H1 (cell line): ENCODE results near the gene ZMYND12. TPM values are rescaled to one million over a fixed set of nuclear protein-coding genes. Genes with fewer than 3 reads are reported as not detected.

Source experiments
- CTBP2 ChIP-seq: IDR thresholded peaks from 2 replicates; pipeline ENCODE4 v1.7.0; 2011; ENCODE audit warnings: borderline replicate concordance, mild to moderate bottlenecking, moderate library complexity, mixed read lengths, low read length; ENCODE audit not compliant: insufficient read depth, insufficient read length
- GTF2F1 ChIP-seq: IDR thresholded peaks from 2 replicates; pipeline ENCODE4 v1.6.1; 2012; ENCODE audit warnings: low read depth, low read length, improper control_type of control experiment, borderline replicate concordance
- KDM1A ChIP-seq: fragments of 200-600, 300-600 bp; sonication (generic); IDR thresholded peaks from 2 replicates; pipeline ENCODE4 v1.7.1; 2016; ENCODE audit warnings: mild to moderate bottlenecking, low read length, borderline replicate concordance
- RAD21 ChIP-seq, 2 experiments: IDR thresholded peaks in 1 of 2; conservative IDR thresholded peaks in 1 of 2; 2 replicates each; pipeline ENCODE4 v1.6.1; 2011; ENCODE audit warnings: low read depth in 2 of 2, low read length in 2 of 2, improper control_type of control experiment in 1 of 2, inconsistent platforms in 1 of 2, mild to moderate bottlenecking in 1 of 2, moderate library complexity in 1 of 2
- SIN3A ChIP-seq, 2 experiments: IDR thresholded peaks in 1 of 2; conservative IDR thresholded peaks in 1 of 2; 2 replicates each; pipeline ENCODE4 v1.6.1; 2011 to 2012; ENCODE audit warnings: low read length in 2 of 2, improper control_type of control experiment in 1 of 2, low read depth in 1 of 2, mild to moderate bottlenecking in 1 of 2
- SIRT6 ChIP-seq: IDR thresholded peaks from one replicate; pipeline ENCODE4 v1.7.1; 2012; ENCODE audit warnings: low read length, inconsistent platforms
- SP2 ChIP-seq: IDR thresholded peaks from 2 replicates; pipeline ENCODE4 v1.6.1; 2012; ENCODE audit warnings: mild to moderate bottlenecking, low read length, inconsistent platforms
- polyA plus RNA-seq, 7 experiments: library from polyadenylated mRNA; depleted of rRNA in 3 of 7; stranded (reverse) in 5 of 7; unstranded in 2 of 7; fragments of >200 nt in 5 of 7; fragments of 200-250 nt in 2 of 7; gene quantifications; 1 replicate in 5 of 7; 2 replicates in 1 of 7; 4 replicates in 1 of 7; pipeline versions ENCODE4 v1.2.1 to v1.2.3, GENCODE V29; 2011 to 2013; ENCODE audit warnings: missing spikeins in 2 of 7, mixed read lengths in 2 of 7
- total RNA-seq: library from RNA; stranded (reverse); fragmentation: NEBNext Ultra II Directional; extraction: Animal tissue kit (Norgen Biotek cat#: 25700); gene quantifications from 2 replicates; pipeline ENCODE4 v1.2.1, GENCODE V29; 2021
- TF ChIP-seq, protein P1 (sequence below): fragments of 300-600 bp; sonication (generic); IDR thresholded peaks from 2 replicates; pipeline ENCODE4 v1.7.1; 2012; ENCODE audit warnings: low read length, moderate library complexity, mild to moderate bottlenecking, inconsistent platforms; ENCODE audit not compliant: insufficient replicate concordance
- TF ChIP-seq, protein P2 (sequence below): IDR thresholded peaks from 2 replicates; pipeline ENCODE4 v1.6.1; 2011; ENCODE audit warnings: low read depth, mild to moderate bottlenecking, low read length; ENCODE audit not compliant: insufficient read depth
- TF ChIP-seq, protein P3 (sequence below): IDR thresholded peaks from 2 replicates; pipeline ENCODE4 v1.6.1; 2012; ENCODE audit warnings: inconsistent platforms

ZMYND12 gene
- total and polyA plus RNA-seq, 2 of the 8 experiments (the other 6 are each of a cell fraction or from before 2014, with no cell fraction given): 0.62 TPM; not detected in 1

DNA sequence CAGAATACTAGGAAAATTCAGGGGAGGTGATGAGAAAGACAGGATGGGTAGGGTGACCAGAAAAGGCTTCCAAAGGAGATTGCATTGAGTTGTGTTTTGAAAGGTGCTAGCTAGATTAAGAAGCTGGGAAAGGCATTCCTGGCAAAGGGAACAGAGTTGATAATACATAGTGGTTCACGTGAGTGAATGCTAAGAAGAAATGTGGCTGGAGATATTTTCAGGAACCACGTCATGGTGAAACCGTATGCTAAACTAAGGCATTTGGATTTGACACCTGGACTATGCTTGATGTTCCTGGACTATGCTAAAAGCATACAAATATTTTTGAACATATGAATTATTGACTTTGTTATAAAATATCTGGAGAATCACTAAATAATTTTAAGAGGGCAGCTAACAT lies 22.0 kb upstream of the ZMYND12 start (continued):
- TF ChIP-seq, protein P1, sequence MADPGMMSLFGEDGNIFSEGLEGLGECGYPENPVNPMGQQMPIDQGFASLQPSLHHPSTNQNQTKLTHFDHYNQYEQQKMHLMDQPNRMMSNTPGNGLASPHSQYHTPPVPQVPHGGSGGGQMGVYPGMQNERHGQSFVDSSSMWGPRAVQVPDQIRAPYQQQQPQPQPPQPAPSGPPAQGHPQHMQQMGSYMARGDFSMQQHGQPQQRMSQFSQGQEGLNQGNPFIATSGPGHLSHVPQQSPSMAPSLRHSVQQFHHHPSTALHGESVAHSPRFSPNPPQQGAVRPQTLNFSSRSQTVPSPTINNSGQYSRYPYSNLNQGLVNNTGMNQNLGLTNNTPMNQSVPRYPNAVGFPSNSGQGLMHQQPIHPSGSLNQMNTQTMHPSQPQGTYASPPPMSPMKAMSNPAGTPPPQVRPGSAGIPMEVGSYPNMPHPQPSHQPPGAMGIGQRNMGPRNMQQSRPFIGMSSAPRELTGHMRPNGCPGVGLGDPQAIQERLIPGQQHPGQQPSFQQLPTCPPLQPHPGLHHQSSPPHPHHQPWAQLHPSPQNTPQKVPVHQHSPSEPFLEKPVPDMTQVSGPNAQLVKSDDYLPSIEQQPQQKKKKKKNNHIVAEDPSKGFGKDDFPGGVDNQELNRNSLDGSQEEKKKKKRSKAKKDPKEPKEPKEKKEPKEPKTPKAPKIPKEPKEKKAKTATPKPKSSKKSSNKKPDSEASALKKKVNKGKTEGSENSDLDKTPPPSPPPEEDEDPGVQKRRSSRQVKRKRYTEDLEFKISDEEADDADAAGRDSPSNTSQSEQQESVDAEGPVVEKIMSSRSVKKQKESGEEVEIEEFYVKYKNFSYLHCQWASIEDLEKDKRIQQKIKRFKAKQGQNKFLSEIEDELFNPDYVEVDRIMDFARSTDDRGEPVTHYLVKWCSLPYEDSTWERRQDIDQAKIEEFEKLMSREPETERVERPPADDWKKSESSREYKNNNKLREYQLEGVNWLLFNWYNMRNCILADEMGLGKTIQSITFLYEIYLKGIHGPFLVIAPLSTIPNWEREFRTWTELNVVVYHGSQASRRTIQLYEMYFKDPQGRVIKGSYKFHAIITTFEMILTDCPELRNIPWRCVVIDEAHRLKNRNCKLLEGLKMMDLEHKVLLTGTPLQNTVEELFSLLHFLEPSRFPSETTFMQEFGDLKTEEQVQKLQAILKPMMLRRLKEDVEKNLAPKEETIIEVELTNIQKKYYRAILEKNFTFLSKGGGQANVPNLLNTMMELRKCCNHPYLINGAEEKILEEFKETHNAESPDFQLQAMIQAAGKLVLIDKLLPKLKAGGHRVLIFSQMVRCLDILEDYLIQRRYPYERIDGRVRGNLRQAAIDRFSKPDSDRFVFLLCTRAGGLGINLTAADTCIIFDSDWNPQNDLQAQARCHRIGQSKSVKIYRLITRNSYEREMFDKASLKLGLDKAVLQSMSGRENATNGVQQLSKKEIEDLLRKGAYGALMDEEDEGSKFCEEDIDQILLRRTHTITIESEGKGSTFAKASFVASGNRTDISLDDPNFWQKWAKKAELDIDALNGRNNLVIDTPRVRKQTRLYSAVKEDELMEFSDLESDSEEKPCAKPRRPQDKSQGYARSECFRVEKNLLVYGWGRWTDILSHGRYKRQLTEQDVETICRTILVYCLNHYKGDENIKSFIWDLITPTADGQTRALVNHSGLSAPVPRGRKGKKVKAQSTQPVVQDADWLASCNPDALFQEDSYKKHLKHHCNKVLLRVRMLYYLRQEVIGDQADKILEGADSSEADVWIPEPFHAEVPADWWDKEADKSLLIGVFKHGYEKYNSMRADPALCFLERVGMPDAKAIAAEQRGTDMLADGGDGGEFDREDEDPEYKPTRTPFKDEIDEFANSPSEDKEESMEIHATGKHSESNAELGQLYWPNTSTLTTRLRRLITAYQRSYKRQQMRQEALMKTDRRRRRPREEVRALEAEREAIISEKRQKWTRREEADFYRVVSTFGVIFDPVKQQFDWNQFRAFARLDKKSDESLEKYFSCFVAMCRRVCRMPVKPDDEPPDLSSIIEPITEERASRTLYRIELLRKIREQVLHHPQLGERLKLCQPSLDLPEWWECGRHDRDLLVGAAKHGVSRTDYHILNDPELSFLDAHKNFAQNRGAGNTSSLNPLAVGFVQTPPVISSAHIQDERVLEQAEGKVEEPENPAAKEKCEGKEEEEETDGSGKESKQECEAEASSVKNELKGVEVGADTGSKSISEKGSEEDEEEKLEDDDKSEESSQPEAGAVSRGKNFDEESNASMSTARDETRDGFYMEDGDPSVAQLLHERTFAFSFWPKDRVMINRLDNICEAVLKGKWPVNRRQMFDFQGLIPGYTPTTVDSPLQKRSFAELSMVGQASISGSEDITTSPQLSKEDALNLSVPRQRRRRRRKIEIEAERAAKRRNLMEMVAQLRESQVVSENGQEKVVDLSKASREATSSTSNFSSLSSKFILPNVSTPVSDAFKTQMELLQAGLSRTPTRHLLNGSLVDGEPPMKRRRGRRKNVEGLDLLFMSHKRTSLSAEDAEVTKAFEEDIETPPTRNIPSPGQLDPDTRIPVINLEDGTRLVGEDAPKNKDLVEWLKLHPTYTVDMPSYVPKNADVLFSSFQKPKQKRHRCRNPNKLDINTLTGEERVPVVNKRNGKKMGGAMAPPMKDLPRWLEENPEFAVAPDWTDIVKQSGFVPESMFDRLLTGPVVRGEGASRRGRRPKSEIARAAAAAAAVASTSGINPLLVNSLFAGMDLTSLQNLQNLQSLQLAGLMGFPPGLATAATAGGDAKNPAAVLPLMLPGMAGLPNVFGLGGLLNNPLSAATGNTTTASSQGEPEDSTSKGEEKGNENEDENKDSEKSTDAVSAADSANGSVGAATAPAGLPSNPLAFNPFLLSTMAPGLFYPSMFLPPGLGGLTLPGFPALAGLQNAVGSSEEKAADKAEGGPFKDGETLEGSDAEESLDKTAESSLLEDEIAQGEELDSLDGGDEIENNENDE: no peak
- TF ChIP-seq, protein P2, sequence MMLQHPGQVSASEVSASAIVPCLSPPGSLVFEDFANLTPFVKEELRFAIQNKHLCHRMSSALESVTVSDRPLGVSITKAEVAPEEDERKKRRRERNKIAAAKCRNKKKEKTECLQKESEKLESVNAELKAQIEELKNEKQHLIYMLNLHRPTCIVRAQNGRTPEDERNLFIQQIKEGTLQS: no peak
- TF ChIP-seq KDM1A: no peak
- no peak for TF ChIP-seq SP2
- TF ChIP-seq GTF2F1: no peak
- TF ChIP-seq, protein P3, sequence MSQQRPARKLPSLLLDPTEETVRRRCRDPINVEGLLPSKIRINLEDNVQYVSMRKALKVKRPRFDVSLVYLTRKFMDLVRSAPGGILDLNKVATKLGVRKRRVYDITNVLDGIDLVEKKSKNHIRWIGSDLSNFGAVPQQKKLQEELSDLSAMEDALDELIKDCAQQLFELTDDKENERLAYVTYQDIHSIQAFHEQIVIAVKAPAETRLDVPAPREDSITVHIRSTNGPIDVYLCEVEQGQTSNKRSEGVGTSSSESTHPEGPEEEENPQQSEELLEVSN: no peak
- TF ChIP-seq RAD21 (IDR thresholded peaks at IDR 0.05 in 1 of 2, conservative IDR thresholded peaks at IDR 0.05 in 1 of 2; ENCODE audit: low read depth in 2 of 2, low read length in 2 of 2): no peak
- TF ChIP-seq SIRT6: no peak
- TF ChIP-seq CTBP2: no peak
- no peak for TF ChIP-seq SIN3A (conservative IDR thresholded peaks at IDR 0.05 in 1 of 2, IDR thresholded peaks at IDR 0.05 in 1 of 2; ENCODE audit: low read depth in 1 of 2, low read length in 2 of 2)
